ENCODE data around the gene DHRS4L2.

The DHRS4L2 gene

DNA sequence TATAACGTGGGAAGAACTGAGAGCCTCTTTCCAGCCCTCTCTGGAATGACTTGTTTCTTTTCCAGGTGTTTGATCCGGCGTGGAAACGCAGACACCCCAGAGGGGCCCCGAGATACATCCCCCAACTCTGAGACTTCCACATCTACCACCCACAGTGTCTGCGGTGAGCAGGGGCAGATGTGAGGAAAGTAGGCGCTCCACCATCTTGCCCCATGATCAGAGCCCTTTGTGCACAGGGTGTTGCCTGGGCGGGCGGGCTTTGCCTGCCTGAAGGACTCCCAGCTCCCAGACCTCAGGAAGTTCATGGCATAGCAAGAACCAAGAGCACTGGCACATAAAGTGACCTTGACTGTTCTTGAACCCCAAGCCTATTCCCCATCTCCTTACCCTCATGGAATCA lies 65.9 kb downstream of the DHRS4L2 start:
- no peak for TF ChIP-seq CTCF (IDR thresholded peaks at IDR 0.05; ENCODE audit: extremely low read depth, insufficient read depth, missing control alignments)
- in situ Hi-C loops (cut with MboI; ENCODE audit: low pct_unique_long_range_greater_than_20kb, low sequenced_read_pairs, unreplicated experiment), result no loop called here
- no peak for DNase-seq (ENCODE audit: low spot score)

Measured in GM13977 (cell line).